Stimulated activated naive CD8-positive, alpha-beta T cell treated with anti-CD3 and anti-CD28 coated beads, Interleukin-15, amount 100 ng/mL, for 72 hours (primary cell): ENCODE measurements around the gene FKRP.
"Not testable (repeated sequence)": the region's sequence is repeated elsewhere in the genome, so short reads cannot be mapped to it uniquely, and the experiment has no call there.

ENCODE experiments used
- ATAC-seq: fragments of 150-1000 bp; cut with Tn5 transposase; 2 replicates; pipeline ENCODE4 v1.10.0; 2021; ENCODE audit warnings: mild to moderate bottlenecking, moderate library complexity
- DNase-seq, 2 donors: peaks; one replicate each; pipeline ENCODE4 v3.0.0; 2021 to 2022
- H3K27ac Mint-ChIP-seq, 2 donors: one replicate each; pipeline ENCODE4 v1.8.0; 2022; ENCODE audit warnings: mild to moderate bottlenecking in 2 of 2, mixed read lengths in 2 of 2, moderate library complexity in 2 of 2
- H3K27me3 Mint-ChIP-seq: one replicate; pipeline ENCODE4 v1.8.0; 2022; ENCODE audit warnings: mixed read lengths
- H3K4me1 Mint-ChIP-seq: one replicate; pipeline ENCODE4 v1.8.0; 2022; ENCODE audit warnings: mild to moderate bottlenecking, mixed read lengths
- H3K4me3 Mint-ChIP-seq, 2 donors: one replicate each; pipeline ENCODE4 v1.8.0; 2022; ENCODE audit warnings: mild to moderate bottlenecking in 2 of 2, mixed read lengths in 2 of 2, moderate library complexity in 1 of 2
- H3K9me3 Mint-ChIP-seq, 2 donors: one replicate each; pipeline ENCODE4 v1.8.0; 2022; ENCODE audit warnings: mixed read lengths in 2 of 2

FKRP gene

GRCh38 chr19:46797881-46798280 lies 52.0 kb downstream of the FKRP start:
- ATAC-seq, result no peak
- DNase-seq, result no peak
- Mint-ChIP-seq H3K27ac (no peak overlapping the region), H3K4me1 (no peaks in the 10 kb centered on the region), H3K27me3 (no peaks in the 10 kb centered on the region), H3K9me3 (no peaks in the 10 kb centered on the region), H3K4me3 (no peak overlapping the region)

GRCh38 chr19:46798713-46799112 lies 52.9 kb downstream of the FKRP start:
- no peak overlapping the region for H3K27ac Mint-ChIP-seq
- DNase-seq (no peak), ATAC-seq (no peak)
- no peaks in the 10 kb centered on the region for H3K4me1 Mint-ChIP-seq
- H3K4me3 Mint-ChIP-seq, result no peak overlapping the region
- H3K27me3 Mint-ChIP-seq, result no peaks in the 10 kb centered on the region
- H3K9me3 Mint-ChIP-seq, result no peaks in the 10 kb centered on the region

GRCh38 chr19:46802152-46802551 lies 56.3 kb downstream of the FKRP start:
- no peaks in the 10 kb centered on the region for H3K4me1 Mint-ChIP-seq
- H3K27me3 Mint-ChIP-seq, result no peaks in the 10 kb centered on the region
- no peak overlapping the region for H3K4me3 Mint-ChIP-seq
- H3K9me3 Mint-ChIP-seq, result no peaks in the 10 kb centered on the region
- DNase-seq, result no peak
- no peak for ATAC-seq
- H3K27ac Mint-ChIP-seq, result no peak overlapping the region

- no peak overlapping the region for H3K27ac Mint-ChIP-seq
Observed at GRCh38 chr19:46803555-46803954, 57.7 kb downstream of the FKRP start.

GRCh38 chr19:46804432-46804831 lies 58.6 kb downstream of the FKRP start:
- ATAC-seq, H3K27ac Mint-ChIP-seq, H3K9me3 Mint-ChIP-seq, H3K27me3 Mint-ChIP-seq, DNase-seq, H3K4me1 Mint-ChIP-seq, H3K4me3 Mint-ChIP-seq: not testable (repeated sequence)

More at GRCh38 chr19:46803555-46803954, 57.7 kb downstream of the FKRP start:
- DNase-seq, result no peak
- Mint-ChIP-seq H3K9me3 (no peaks in the 10 kb centered on the region), H3K27me3 (no peaks in the 10 kb centered on the region), H3K4me3 (no peak overlapping the region), H3K4me1 (no peaks in the 10 kb centered on the region)
- ATAC-seq, result no peak

GRCh38 chr19:46806656-46807055 lies 60.8 kb downstream of the FKRP start:
- no peak for ATAC-seq
- H3K27ac Mint-ChIP-seq, result no peak overlapping the region
- DNase-seq, result no peak
- no peaks in the 10 kb centered on the region for H3K9me3 Mint-ChIP-seq
- H3K4me1 Mint-ChIP-seq, result no peaks in the 10 kb centered on the region
- no peaks in the 10 kb centered on the region for H3K27me3 Mint-ChIP-seq
- no peak overlapping the region for H3K4me3 Mint-ChIP-seq
